WI38 (cell line): ENCODE results near the gene ULK4.

Source experiments
- H3K4me3 ChIP-seq: 2 replicates; pipeline ENCODE4 v1.5.1; 2011; ENCODE audit warnings: low read depth, mild to moderate bottlenecking, control low read depth, low read length
- TF ChIP-seq, protein P1 (sequence below): IDR thresholded peaks from 2 replicates; pipeline ENCODE4 v1.5.1; 2012; ENCODE audit warnings: low read depth, mild to moderate bottlenecking, control low read depth, low read length

The ULK4 gene

DNA sequence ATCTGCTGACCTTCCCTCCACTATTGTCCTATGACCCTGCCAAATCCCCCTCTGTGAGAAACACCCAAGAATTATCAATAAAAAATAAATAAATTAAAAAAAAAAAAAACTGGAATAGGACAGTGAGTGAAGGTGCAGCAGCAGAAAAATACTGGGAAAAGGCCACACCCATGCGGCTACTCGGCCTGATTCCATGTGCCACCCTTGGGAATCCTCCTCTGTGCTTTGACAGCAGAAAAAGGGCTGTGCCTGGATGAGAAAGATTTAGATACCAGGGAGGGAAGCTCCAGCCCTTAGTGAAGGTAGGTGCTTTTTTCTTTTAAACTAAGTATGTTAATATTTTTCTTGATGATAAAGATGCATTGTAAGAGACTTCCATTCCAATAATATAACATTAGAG, 654.8 kb downstream of the ULK4 start:
- TF ChIP-seq, protein P1, sequence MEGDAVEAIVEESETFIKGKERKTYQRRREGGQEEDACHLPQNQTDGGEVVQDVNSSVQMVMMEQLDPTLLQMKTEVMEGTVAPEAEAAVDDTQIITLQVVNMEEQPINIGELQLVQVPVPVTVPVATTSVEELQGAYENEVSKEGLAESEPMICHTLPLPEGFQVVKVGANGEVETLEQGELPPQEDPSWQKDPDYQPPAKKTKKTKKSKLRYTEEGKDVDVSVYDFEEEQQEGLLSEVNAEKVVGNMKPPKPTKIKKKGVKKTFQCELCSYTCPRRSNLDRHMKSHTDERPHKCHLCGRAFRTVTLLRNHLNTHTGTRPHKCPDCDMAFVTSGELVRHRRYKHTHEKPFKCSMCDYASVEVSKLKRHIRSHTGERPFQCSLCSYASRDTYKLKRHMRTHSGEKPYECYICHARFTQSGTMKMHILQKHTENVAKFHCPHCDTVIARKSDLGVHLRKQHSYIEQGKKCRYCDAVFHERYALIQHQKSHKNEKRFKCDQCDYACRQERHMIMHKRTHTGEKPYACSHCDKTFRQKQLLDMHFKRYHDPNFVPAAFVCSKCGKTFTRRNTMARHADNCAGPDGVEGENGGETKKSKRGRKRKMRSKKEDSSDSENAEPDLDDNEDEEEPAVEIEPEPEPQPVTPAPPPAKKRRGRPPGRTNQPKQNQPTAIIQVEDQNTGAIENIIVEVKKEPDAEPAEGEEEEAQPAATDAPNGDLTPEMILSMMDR: no peak
- no peak overlapping the region for H3K4me3 ChIP-seq

DNA sequence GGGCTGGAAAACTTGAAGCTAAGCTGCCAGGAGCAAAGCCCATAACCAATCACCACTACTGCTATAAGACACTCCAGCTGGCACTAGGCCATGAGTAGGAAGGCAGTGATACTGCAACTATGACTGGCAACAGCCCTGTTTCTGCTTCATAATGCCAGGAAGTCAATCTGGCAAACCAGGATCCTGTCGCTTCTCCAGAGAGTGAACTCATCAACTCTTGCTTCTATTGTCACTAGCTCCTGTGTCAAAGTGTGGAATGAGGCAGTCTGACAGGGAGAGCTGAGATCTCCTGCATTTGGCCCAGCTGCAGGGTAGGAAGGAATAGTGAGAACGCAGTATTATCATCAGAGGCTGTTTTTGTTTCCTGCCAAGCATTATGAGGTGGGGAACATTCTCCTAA, 657.3 kb downstream of the ULK4 start:
- TF ChIP-seq, protein P1: no peak
- H3K4me3 ChIP-seq: no peak overlapping the region

DNA sequence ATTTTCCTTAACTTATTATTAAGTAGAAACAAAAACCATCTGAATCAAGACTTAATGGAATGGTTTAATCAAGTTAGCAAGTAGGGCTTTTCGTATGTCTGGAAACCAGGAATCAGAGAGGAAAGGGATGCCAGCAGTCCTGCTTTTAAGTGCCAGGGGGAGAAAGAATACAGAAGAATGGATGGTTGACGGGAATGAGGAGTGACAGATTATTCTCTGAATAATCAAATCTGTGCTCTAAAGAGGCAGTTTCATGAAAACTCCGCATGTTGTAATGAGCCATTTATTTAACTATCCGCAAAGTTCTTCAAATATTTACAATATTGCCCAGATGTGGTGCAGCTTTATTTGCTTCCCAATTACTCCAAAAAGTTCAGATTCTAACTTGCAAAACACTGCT, 659.6 kb downstream of the ULK4 start:
- TF ChIP-seq, protein P1: no peak
- no peak overlapping the region for H3K4me3 ChIP-seq

DNA sequence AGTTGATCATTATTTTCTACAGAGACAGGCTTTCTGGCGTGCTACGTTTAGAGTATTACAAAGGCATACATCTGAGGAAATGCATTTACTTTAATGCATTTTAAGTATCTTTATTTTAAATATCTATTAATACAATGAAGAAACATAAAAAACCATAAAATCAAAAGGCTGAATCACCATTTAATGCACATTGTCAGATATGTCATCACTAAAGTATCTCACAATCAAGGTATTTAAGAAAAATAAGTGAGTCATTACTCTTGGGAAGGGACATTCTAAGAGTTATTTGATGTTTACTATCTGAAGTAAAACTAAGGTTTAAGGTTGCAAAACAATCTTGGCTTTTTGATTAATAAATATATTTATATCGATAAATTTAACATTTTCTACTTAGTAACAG, 660.4 kb downstream of the ULK4 start:
- no peak overlapping the region for H3K4me3 ChIP-seq
- TF ChIP-seq, protein P1: no peak

DNA sequence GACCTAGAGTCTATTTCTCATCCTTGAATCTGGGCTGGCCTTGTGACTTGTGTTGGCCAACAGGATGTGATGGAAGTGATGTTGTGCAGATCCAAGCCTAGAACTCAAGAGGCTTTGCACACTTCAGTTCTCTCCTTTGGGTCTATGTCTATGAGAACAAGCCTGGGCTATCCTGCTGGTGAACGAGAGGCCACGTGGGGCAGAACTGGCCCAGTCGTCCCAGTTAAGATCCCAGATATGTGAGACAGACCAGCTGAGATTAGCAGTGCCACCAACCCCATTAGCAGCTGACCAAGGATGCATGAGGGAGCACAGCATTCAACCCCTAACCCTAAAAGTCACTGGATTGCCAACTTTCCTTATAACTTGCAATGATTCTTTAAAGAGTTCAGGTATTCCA, 662.9 kb downstream of the ULK4 start:
- TF ChIP-seq, protein P1: no peak

DNA sequence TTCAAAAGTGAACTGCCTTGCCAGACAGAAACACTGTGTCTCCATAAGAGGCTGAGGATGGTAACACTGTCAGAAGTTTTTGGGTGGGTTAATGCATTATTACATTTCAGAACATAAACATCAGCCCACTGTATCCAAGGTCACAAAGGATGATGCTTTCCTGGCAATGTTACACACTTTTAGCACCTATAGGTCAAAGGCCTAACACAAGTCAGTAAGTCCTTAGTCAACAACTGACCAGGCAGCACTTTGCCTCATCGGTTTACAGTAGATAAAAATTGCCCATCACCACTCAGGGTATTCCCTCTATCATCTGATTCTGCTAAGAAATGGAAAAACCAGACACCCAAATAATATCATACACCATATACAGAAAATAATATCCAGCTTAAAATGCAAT, 664.2 kb downstream of the ULK4 start:
- TF ChIP-seq, protein P1: no peak
- H3K4me3 ChIP-seq: no peak overlapping the region

More for the DNA sequence above, 662.9 kb downstream of the ULK4 start:
- no peak overlapping the region for H3K4me3 ChIP-seq

DNA sequence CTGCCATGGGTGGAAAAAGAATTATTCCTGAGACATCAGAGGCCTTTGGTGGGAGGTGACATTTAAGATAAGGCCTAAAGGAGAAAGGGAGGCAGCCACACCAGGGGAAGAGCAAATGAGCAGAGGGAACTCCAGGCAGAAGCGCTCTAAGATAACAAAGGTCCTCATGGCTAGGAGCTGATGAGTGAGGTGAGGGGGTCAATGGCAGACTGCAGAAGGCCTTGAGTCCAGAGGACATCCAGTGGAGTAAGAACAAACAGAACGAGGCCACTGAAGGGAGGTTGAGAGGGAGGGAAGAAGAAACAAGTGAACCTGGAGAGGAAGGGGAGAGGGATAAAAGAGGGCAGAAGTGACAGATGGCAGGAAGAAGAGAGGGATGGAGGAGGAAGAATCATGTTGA, 665.3 kb downstream of the ULK4 start:
- TF ChIP-seq, protein P1: no peak
- H3K4me3 ChIP-seq: no peak overlapping the region
